Fibroblast of lung (primary cell): ENCODE data around the gene CEP63.

Experiments
- EZH2 ChIP-seq: IDR thresholded peaks from 2 replicates; pipeline ENCODE4 v1.5.1; 2012; ENCODE audit warnings: low read length, control low read depth, mild to moderate bottlenecking; ENCODE audit errors: missing control alignments
- TF ChIP-seq, protein P1 (sequence below), 2 donors: IDR thresholded peaks in 1 of 2; conservative IDR thresholded peaks in 1 of 2; 1 replicate in 1 of 2; 2 replicates in 1 of 2; pipeline ENCODE4 v1.5.1; 2011 to 2012; ENCODE audit warnings: low read length in 2 of 2, control low read depth in 1 of 2, inconsistent platforms in 1 of 2, low read depth in 1 of 2, mild to moderate bottlenecking in 1 of 2

DNA sequence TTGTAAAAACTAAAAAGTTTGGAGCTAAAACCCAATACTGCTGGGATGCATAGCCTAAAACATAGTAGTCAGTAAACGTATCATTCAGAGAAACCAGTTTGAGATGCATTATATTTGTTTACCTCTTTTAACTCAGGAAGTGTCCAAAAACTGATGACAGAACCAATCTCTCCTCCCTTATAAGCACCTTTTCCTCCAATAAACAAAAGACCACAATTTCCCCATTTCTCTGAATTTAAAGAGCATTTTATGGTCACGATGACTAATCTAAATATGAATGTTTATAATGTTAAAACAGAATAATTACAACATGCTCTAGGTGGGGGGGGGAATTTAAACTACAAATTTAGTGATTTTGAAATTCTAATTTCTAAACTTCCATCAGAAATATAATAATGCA is 58.5 kb downstream of the CEP63 start:
- TF ChIP-seq, protein P1, sequence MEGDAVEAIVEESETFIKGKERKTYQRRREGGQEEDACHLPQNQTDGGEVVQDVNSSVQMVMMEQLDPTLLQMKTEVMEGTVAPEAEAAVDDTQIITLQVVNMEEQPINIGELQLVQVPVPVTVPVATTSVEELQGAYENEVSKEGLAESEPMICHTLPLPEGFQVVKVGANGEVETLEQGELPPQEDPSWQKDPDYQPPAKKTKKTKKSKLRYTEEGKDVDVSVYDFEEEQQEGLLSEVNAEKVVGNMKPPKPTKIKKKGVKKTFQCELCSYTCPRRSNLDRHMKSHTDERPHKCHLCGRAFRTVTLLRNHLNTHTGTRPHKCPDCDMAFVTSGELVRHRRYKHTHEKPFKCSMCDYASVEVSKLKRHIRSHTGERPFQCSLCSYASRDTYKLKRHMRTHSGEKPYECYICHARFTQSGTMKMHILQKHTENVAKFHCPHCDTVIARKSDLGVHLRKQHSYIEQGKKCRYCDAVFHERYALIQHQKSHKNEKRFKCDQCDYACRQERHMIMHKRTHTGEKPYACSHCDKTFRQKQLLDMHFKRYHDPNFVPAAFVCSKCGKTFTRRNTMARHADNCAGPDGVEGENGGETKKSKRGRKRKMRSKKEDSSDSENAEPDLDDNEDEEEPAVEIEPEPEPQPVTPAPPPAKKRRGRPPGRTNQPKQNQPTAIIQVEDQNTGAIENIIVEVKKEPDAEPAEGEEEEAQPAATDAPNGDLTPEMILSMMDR (conservative IDR thresholded peaks at IDR 0.05 in 1 of 2, IDR thresholded peaks at IDR 0.05 in 1 of 2; ENCODE audit: low read depth in 1 of 2, low read length in 2 of 2), result no peak
- no peak for TF ChIP-seq EZH2
